Activated naive CD8-positive, alpha-beta T cell treated with anti-CD3 and anti-CD28 coated beads, Interleukin-2, amount 10 ng/mL, durations not matched to agents 7 days and 5 days (primary cell): ENCODE results near the gene PTPRC. TPM values are rescaled to one million over a fixed set of nuclear protein-coding genes. Genes with fewer than 3 reads are reported as not detected.
A peak's percentile ranks its signal among the peaks of the same experiment; 100 is the strongest.

Experiments used
- ATAC-seq: fragments of 150-1000 bp; cut with Tn5 transposase; one replicate; pipeline ENCODE4 v1.10.0; 2021; ENCODE audit warnings: low read depth, moderate library complexity
- POLR2A ChIA-PET: fragments of 350-600 bp; sonication (Branson Sonifier 250); formaldehyde crosslinking; loops from one replicate; lab custom pipeline; 2021; ENCODE audit warnings: antibody characterized with exemption; lab: Charles Lee
- DNase-seq: peaks from one replicate; pipeline ENCODE4 v3.0.0; 2021
- H3K27ac Mint-ChIP-seq: one replicate; pipeline ENCODE4 v1.8.0; 2022; ENCODE audit warnings: mild to moderate bottlenecking, mixed read lengths
- H3K27me3 Mint-ChIP-seq: one replicate; pipeline ENCODE4 v1.8.0; 2022; ENCODE audit warnings: mild to moderate bottlenecking, moderate library complexity, mixed read lengths
- H3K36me3 Mint-ChIP-seq: one replicate; pipeline ENCODE4 v1.8.0; 2021; ENCODE audit warnings: mild to moderate bottlenecking, mixed read lengths
- H3K4me1 Mint-ChIP-seq: one replicate; pipeline ENCODE4 v1.8.0; 2021; ENCODE audit warnings: mixed read lengths
- H3K4me3 Mint-ChIP-seq: one replicate; pipeline ENCODE4 v1.8.0; 2022; ENCODE audit warnings: mild to moderate bottlenecking, moderate library complexity, mixed read lengths
- H3K9me3 Mint-ChIP-seq: one replicate; pipeline ENCODE4 v1.8.0; 2021; ENCODE audit warnings: mixed read lengths
- total RNA-seq, 2 experiments: library from RNA; stranded (reverse); gene quantifications; one replicate each; pipeline ENCODE4 v1.2.3, GENCODE V29; 2021

PTPRC gene
- total RNA-seq, 2 experiments from 2014 or later, result 828 to 854 TPM

DNA sequence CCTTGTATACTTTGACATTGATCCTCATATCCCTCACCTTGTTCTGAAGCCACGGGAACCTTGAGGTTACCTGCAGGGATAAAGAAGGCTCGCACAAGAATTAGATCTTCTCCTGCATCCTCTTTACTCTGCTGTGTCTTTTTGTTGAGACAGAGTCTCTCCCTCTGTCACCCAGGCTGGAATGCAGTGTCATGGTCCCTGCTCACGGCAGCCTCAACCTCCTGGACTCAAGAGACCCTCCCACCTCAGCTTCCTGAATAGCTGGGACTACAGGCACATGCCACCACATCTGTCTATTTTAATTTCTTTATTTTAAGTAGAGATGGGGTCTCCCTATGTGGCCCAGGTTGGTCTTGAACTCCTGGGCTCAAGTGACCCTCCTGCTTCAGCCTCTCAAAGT, 134.7 kb downstream of the PTPRC start:
- Mint-ChIP-seq H3K27me3 (no peaks in the 10 kb centered on the region), H3K9me3 (no peaks in the 10 kb centered on the region), H3K36me3 (no peaks in the 10 kb centered on the region), H3K27ac (no peak overlapping the region), H3K4me3 (no peak overlapping the region), H3K4me1 (peaks cover 11% of the 10 kb centered on the region)
- ATAC-seq, result no peak
- POLR2A ChIA-PET, result no interaction called here
- no peak for DNase-seq

DNA sequence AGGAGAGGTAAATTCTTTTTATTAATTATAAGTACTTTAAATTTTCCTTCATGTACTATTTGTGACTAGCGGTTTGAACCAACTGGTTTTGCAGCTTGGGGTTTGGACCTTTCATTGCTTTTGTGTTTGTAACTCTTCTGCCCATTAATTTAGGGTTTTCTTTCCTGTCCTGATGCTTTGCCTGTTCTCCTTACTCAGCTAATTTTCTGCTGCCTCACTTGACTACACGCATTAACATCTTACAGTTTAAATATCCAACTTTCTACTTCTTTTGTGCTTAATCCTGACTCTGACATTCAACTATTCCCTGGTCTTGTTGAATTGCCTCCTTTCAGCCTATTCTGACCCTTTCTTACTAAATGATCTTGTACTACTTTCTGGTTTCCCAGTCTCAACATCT, 135.6 kb downstream of the PTPRC start:
- H3K27ac Mint-ChIP-seq, result no peak overlapping the region
- H3K4me3 Mint-ChIP-seq, result no peak overlapping the region
- no peak for DNase-seq
- H3K36me3 Mint-ChIP-seq, result no peaks in the 10 kb centered on the region
- H3K27me3 Mint-ChIP-seq, result no peaks in the 10 kb centered on the region
- peaks cover 11% of the 10 kb centered on the region for H3K4me1 Mint-ChIP-seq
- POLR2A ChIA-PET, result no interaction called here
- H3K9me3 Mint-ChIP-seq, result no peaks in the 10 kb centered on the region
- no peak for ATAC-seq

DNA sequence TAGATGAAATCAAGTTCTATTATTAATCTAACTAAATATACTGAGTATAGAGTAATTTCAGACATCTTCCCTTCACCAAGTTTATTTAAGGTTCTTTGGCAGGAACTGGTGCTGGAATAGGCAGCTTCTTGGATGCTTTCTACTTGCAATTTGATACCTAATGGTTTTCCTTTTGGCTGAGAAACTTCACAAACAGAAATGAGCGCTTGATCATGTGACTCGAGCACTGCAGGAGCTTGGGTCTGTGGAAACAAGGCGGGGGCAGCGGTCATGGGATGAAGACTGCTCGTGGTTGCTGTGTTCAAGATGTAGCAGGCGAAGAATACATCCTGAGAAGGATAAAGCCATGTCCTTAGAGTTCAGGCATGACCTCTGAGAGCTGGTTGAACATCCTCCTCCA, 136.8 kb downstream of the PTPRC start:
- H3K27me3 Mint-ChIP-seq, result no peaks in the 10 kb centered on the region
- no peaks in the 10 kb centered on the region for H3K9me3 Mint-ChIP-seq
- POLR2A ChIA-PET, result no interaction called here
- no peaks in the 10 kb centered on the region for H3K36me3 Mint-ChIP-seq
- DNase-seq (no peak), ATAC-seq (no peak)
- no peak overlapping the region for H3K27ac Mint-ChIP-seq
- H3K4me1 Mint-ChIP-seq, result peaks cover 11% of the 10 kb centered on the region
- H3K4me3 Mint-ChIP-seq, result no peak overlapping the region

DNA sequence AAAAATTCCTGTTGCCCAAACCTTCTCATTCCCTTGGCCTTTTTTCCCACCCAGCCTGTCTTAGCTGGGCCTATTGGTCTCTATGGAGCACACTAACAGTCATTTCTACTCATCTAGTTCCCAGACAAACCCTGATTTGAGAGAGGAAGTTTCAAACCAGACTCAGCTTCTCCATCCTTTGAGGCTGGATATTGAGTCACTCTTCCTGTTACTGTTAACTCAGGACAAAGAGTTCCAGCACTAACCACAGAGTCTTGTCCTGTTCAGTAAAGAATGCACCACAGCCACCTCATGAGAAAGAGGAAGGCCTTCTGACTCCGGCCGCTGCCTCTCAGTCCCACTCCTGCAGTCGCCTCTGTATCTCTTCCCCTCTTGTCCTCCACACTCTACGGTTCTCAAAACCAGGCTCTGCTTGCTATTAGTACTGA, 137.8 kb downstream of the PTPRC start:
- peaks cover 11% of the 10 kb centered on the region for H3K4me1 Mint-ChIP-seq
- no peaks in the 10 kb centered on the region for H3K27me3 Mint-ChIP-seq
- POLR2A ChIA-PET, result no interaction called here
- DNase-seq (no peak), ATAC-seq (no peak)
- no peaks in the 10 kb centered on the region for H3K36me3 Mint-ChIP-seq
- no peak overlapping the region for H3K4me3 Mint-ChIP-seq
- peak overlapping the region; percentile 43 for H3K27ac Mint-ChIP-seq
- no peaks in the 10 kb centered on the region for H3K9me3 Mint-ChIP-seq

DNA sequence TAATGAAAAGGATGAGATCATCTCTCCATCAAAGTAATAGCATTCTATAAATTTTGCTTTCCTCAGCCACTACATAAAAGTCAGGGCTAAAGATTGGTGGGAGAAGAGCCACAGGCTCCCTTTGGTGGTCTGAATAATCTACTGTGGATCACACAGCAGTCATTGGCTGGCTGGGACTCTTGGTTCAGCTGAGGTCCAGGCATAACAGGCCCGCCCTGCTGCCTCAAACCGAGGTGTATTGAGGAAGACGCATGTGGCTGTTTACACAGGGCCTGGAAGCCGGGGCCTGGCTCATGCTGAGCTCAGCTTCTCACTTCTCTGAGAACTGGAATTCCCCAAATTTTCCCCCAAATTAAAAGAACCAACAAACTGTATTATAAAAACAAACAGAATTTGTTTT, 139.2 kb downstream of the PTPRC start:
- Mint-ChIP-seq H3K9me3 (peaks cover 2% of the 10 kb centered on the region), H3K36me3 (no peaks in the 10 kb centered on the region), H3K27ac (no peak overlapping the region), H3K4me3 (no peak overlapping the region), H3K4me1 (peaks cover 8% of the 10 kb centered on the region), H3K27me3 (no peaks in the 10 kb centered on the region)
- POLR2A ChIA-PET, result no interaction called here
- ATAC-seq (no peak), DNase-seq (no peak)

DNA sequence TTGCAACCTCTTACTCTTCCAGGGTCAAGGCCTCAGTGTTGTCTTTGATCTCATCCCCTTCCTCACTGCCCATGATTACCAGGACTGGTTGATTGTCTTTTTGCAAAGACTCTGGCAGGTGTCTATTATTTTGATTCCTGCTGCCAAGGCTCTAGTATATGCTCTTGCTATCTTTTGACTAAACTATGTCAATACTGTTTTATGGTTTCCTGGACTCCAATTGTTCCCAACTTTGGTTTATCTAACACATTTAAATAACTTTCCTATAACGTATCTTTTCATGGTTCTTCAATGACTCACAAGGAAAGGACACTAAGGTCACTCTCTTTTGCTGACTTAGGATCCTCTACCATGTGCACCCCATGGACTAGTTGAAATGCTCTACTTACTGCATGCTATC, 141.5 kb downstream of the PTPRC start:
- no peak overlapping the region for H3K27ac Mint-ChIP-seq
- no peaks in the 10 kb centered on the region for H3K36me3 Mint-ChIP-seq
- no peak overlapping the region for H3K4me3 Mint-ChIP-seq
- no peaks in the 10 kb centered on the region for H3K27me3 Mint-ChIP-seq
- peaks cover 8% of the 10 kb centered on the region for H3K4me1 Mint-ChIP-seq
- peaks cover 2% of the 10 kb centered on the region for H3K9me3 Mint-ChIP-seq
- ATAC-seq, result no peak
- POLR2A ChIA-PET, result no interaction called here
- DNase-seq, result no peak

DNA sequence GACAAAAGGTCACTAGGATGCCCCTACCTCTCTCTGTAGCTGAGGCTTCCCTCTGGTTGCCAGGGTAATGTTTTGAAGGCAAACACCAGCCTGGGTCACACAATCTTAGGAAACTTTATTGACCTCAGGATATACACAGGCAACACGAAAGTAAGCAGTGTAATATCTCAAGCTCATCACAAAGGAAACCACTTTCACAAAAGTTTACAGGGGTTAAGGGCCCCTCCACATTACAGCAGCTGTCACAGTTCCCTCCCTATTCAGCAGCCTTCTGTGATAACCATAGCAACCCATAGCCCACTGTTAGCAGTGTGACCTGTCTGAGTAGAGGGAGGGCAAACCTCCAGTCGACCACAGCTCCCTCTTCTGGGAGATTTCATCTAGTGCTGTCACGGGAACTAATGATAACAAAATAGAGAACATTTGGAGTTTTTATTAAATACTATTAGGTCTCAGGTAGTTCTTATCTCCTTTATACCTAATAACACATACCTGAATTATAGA, 149.8 kb downstream of the PTPRC start:
- H3K4me3 Mint-ChIP-seq, result no peak overlapping the region
- ATAC-seq, result peak; percentile 75
- no peak for DNase-seq

DNA sequence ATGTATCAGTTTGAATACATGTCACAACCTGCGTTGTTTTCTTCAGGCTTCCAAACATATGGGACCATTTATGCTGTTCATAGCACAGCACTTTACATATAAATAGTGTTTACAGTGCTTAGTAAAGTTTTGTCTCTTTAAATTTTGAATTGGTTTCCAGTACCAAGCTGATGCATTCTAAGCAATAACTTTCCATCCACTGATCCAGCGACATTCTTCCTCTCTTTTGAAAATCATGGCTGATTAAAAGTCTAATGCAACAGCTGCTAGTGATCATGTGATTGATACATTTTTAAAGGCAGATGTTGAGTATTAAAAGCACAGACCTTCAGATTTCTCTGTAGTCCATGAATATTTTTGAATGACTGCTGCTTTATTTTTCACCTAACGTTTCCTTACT, 154.9 kb downstream of the PTPRC start:
- no peaks in the 10 kb centered on the region for H3K27me3 Mint-ChIP-seq
- H3K36me3 Mint-ChIP-seq, result peaks cover 20% of the 10 kb centered on the region
- ATAC-seq, result no peak
- no peak overlapping the region for H3K27ac Mint-ChIP-seq
- POLR2A ChIA-PET, result no interaction called here
- DNase-seq, result no peak
- H3K4me1 Mint-ChIP-seq, result peaks cover under 1% of the 10 kb centered on the region
- H3K9me3 Mint-ChIP-seq, result peaks cover 23% of the 10 kb centered on the region
- H3K4me3 Mint-ChIP-seq, result no peak overlapping the region

More for the DNA sequence above, 149.8 kb downstream of the PTPRC start:
- Mint-ChIP-seq H3K9me3 (peaks cover 6% of the 10 kb centered on the region), H3K36me3 (peaks cover 2% of the 10 kb centered on the region), H3K27ac (no peak overlapping the region), H3K27me3 (no peaks in the 10 kb centered on the region), H3K4me1 (peaks cover 4% of the 10 kb centered on the region)
- POLR2A ChIA-PET, result no interaction called here

DNA sequence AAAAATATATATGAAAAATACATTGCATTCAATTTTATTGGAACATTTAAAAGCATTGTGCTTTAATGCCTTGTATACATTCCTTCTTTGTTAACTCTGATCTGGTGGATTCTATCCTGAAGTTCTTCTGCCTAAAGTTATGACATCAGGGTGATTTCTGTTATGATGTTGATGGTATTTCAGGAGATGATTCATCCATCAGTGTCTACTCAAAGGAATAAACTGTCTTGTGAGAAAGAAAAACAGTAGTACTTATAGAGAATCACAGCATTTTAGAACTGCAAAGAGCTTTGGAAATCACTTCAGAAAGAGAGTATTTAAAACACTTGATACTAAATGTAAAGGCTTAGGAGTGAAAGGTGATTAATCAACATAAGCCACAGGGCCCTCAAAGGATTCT, 155.7 kb downstream of the PTPRC start:
- H3K27me3 Mint-ChIP-seq, result no peaks in the 10 kb centered on the region
- H3K4me1 Mint-ChIP-seq, result no peaks in the 10 kb centered on the region

DNA sequence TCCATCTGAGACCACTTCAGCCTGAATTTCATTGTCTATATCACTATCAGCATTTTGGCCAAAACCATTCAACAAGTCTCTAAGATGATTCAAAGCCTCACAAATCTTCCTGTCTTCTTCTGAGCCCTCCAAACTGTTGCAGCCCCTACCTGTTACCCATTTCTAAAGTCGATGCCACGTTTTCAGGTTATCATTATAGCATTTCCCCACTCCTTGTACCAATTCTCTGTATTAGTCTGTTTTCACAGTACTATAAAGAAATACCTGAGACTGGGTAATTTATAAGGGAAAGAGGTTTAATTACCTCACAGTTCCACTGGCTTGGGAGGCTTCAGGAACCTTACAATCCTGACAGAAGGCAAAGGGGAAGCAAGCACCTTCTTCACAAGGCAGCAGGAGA, 158.8 kb downstream of the PTPRC start:
- POLR2A ChIA-PET, result no interaction called here
- no peak for ATAC-seq
- no peak overlapping the region for H3K4me3 Mint-ChIP-seq

More for the DNA sequence above, 155.7 kb downstream of the PTPRC start:
- Mint-ChIP-seq H3K4me3 (no peak overlapping the region), H3K27ac (no peak overlapping the region), H3K9me3 (peaks cover 23% of the 10 kb centered on the region), H3K36me3 (peaks cover 20% of the 10 kb centered on the region)
- ATAC-seq, result no peak
- DNase-seq, result no peak
- POLR2A ChIA-PET, result no interaction called here

DNA sequence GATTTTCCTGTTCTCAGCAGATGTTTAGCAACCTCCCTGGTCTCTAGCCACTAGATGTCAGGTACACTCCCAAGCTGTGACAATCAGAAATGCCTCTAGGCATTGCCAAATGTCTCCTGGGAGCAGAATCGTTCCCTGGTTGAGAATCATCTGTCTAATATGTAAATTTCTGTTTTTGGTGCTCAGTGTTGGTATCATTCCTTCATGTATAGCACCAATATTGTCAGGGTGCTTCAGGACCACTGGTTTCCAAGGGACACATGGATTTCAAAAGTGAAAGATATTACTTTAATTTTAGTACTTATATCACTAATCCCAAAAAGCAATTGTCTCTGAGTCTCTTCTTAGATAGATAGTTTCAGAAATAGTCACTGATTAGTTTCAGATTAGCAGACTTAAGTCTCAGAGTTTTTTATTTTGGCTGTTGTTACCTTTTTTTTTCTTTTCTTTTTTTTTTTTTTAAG, 160.1 kb downstream of the PTPRC start:
- peaks cover 18% of the 10 kb centered on the region for H3K36me3 Mint-ChIP-seq
- ATAC-seq (no peak), DNase-seq (no peak)
- H3K27ac Mint-ChIP-seq, result no peak overlapping the region
- POLR2A ChIA-PET, result interaction anchor here (0.7 kb wide), 1 partner anchor 430 kb away, joined by 3 read pairs; no protein-coding TSS in a partner anchor
- H3K4me3 Mint-ChIP-seq, result no peak overlapping the region
- H3K9me3 Mint-ChIP-seq, result peaks cover 17% of the 10 kb centered on the region
- H3K27me3 Mint-ChIP-seq, result peaks cover 6% of the 10 kb centered on the region
- no peaks in the 10 kb centered on the region for H3K4me1 Mint-ChIP-seq

More for the DNA sequence above, 158.8 kb downstream of the PTPRC start:
- H3K4me1 Mint-ChIP-seq, result no peaks in the 10 kb centered on the region
- peaks cover 6% of the 10 kb centered on the region for H3K27me3 Mint-ChIP-seq
- DNase-seq, result no peak
- H3K36me3 Mint-ChIP-seq, result peaks cover 18% of the 10 kb centered on the region
- peaks cover 17% of the 10 kb centered on the region for H3K9me3 Mint-ChIP-seq
- H3K27ac Mint-ChIP-seq, result no peak overlapping the region

DNA sequence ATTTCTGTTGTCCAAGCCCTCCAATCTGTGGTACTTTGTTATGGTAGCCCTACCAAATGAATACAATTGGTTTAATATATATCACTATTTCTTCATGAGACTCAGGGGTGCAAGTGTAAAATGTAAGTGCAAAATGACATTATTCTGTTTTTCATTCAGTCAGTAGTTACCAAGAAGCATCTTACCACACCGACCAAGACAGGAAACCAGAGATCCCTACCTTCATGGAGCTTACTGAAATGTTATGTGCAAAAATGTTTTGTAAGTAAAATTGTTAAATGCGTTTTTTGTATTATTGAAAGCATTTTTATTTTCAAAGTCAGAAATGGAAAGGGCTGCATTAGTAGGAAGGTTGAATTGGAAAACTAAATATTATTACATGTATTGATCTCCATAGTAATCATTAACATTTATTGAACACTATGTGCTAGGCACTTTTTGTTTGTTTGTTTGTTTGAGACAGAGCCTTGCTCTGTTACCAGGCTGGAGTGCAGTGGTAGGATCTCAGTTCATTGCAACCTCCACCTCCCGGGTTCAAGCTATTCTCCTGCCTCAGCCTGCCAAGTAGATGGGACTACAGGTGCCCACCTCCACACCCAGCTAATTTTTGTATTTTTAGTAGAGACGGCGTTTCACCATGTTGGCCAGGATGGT, 166.8 kb downstream of the PTPRC start:
- H3K27ac Mint-ChIP-seq, result no peak overlapping the region
- DNase-seq (no peak), ATAC-seq (no peak)
- H3K27me3 Mint-ChIP-seq, result peaks cover 6% of the 10 kb centered on the region
- peaks cover 8% of the 10 kb centered on the region for H3K9me3 Mint-ChIP-seq
- POLR2A ChIA-PET, result no interaction called here
- H3K4me1 Mint-ChIP-seq, result peaks cover 2% of the 10 kb centered on the region
- H3K36me3 Mint-ChIP-seq, result peaks cover 13% of the 10 kb centered on the region
- H3K4me3 Mint-ChIP-seq, result no peak overlapping the region

DNA sequence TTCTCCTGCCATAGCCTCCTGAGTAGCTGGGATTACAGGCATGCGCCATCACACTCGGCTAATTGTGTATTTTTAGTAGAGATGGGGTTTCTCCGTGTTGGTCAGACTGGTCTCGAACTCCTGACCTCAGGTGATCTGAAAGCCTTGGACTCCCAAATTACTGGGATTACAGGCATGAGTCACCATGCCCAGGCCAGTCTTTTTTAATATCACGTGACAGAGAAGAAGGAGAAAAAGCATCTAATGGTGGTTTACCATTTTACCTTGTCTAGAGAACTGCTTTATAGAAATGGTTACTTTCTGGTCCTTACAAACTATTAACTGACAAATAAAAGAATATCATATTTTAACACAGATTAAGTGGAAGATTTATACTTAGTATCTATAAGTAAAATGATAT, 168.0 kb downstream of the PTPRC start:
- H3K27me3 Mint-ChIP-seq, result peaks cover under 1% of the 10 kb centered on the region
- peaks cover 15% of the 10 kb centered on the region for H3K36me3 Mint-ChIP-seq
- H3K4me1 Mint-ChIP-seq, result peaks cover 2% of the 10 kb centered on the region
- peaks cover 13% of the 10 kb centered on the region for H3K9me3 Mint-ChIP-seq
- DNase-seq (no peak), ATAC-seq (no peak)
- H3K27ac Mint-ChIP-seq, result no peak overlapping the region
- H3K4me3 Mint-ChIP-seq, result no peak overlapping the region
- POLR2A ChIA-PET, result no interaction called here
